Prostate gland (tissue), 2 donors: Measurements from ENCODE around the gene RPL28. TPM values are rescaled to one million over a fixed set of nuclear protein-coding genes. Genes with fewer than 3 reads are reported as not detected.

ENCODE experiments used
- DNase-seq: peaks from one replicate; pipeline ENCODE4 v3.0.0-alpha.2; 2019; ENCODE audit warnings: low spot score
- H3K27ac ChIP-seq, 2 donors: fragments of 200-600 bp; sonication (generic); 2 replicates each; pipeline ENCODE4 v1.5.1; 2017 to 2019
- H3K27me3 ChIP-seq: fragments of 200-600 bp; sonication (generic); replicated peaks from 2 replicates; pipeline ENCODE4 v1.5.1; 2019; ENCODE audit not compliant: insufficient read depth
- H3K36me3 ChIP-seq, 2 donors: fragments of 200-600 bp; sonication (generic); 1 replicate in 1 of 2; 2 replicates in 1 of 2; pipeline versions ENCODE4 v1.5.1 to v1.8.1; 2017 to 2019
- H3K4me1 ChIP-seq: fragments of 200-600 bp; sonication (generic); replicated peaks from 2 replicates; pipeline ENCODE4 v1.5.1; 2019
- H3K4me3 ChIP-seq, 2 donors: fragments of 200-600 bp; sonication (generic); 2 replicates each; pipeline ENCODE4 v1.5.1; 2017 to 2019
- H3K9me3 ChIP-seq: fragments of 200-600 bp; sonication (generic); 2 replicates; pipeline ENCODE4 v1.5.1; 2017
- CTCF ChIP-seq, 4 experiments: fragments of 200-600 bp in 2 of 4; fragments of 450-650 bp in 2 of 4; sonication (generic) in 2 of 4; IDR thresholded peaks; 1 replicate in 3 of 4; 2 replicates in 1 of 4; pipeline ENCODE4 v1.5.1; 2016 to 2019; ENCODE audit warnings: antibody characterized with exemption in 4 of 4, mild to moderate bottlenecking in 2 of 4, moderate library complexity in 2 of 4
- POLR2A ChIP-seq: fragments of 450-650 bp; IDR thresholded peaks from one replicate; pipeline ENCODE4 v1.6.1; 2016; ENCODE audit warnings: antibody characterized with exemption, mild to moderate bottlenecking
- POLR2AphosphoS5 ChIP-seq: sonication (generic); formaldehyde crosslinking; IDR thresholded peaks from one replicate; pipeline ENCODE4 v1.6.1; 2017; ENCODE audit warnings: antibody characterized with exemption
- WGBS: methylation state at CpG from one replicate; pipeline ENCODE4 v1.1.5; 2018; 5-methylcytosine and 5-hydroxymethylcytosine counted together
- intact Hi-C: fragments of 100-400 bp; cut with DNase I; formaldehyde crosslinking; loops from one replicate; pipeline ENCODE4 v1.14.2; 2022
- total RNA-seq, 2 donors: library from RNA; depleted of rRNA; stranded (reverse); fragments of >200 nt; gene quantifications; one replicate each; pipeline ENCODE4 v1.1.0, GENCODE V29; 2016

The RPL28 gene
- 100 to 1,000 TPM; 439 to 554 TPM for total RNA-seq

DNA sequence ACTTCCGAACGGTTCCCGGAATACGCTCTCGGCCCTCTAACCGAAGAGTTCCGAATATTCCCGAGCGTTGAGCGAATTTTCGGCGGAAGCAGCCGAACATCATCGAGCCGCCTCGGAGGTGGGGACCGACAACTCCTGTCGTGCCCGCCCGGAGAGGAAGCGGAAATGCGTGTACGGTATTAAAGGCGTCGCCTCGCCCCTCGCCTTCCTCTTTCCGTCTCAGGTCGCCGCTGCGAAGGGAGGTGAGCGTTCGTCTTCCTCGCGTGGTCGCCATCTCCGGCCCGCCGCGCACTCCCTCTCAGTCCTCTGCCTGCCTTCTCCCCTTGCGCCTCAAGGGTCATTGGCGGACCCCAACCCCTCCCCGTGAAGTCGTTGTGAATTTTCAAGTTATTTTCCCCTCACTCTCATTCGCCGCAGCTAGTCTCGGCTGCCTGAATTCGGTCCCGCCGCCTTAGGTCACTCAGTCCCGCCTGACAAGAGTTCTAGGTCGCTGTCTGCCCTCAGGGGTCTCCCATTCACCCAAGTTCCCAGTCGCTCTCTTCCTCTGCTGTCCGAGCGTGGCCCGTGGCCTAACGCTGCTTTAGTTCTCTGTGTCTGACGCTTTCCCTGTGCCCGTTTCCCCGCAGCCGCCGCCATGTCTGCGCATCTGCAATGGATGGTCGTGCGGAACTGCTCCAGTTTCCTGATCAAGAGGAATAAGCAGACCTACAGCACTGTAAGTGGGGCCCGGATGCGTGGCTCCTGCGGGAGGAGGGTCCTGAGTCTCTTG, at the start of gene RPL28:
Gene RPL28 (plus strand): TSS at position 209 of the 769 bp plus-strand sequence. CDS start 426 bp downstream, at position 635.
- Histone ChIP-seq H3K36me3 (peaks cover 0 to 5% of the 10 kb centered on the region in 2 donors), H3K4me1 (peaks cover 30% of the 10 kb centered on the region), H3K4me3 (peak within 1 kb of the TSS; percentile 74 to 78), H3K9me3 (no peaks in the 10 kb centered on the region), H3K27ac (peak within 1 kb of the TSS; percentile 93 to 96), H3K27me3 (no peaks in the 10 kb centered on the region)
- intact Hi-C loops: loop anchor here (5.0 kb wide), 2 partner anchors 44 to 84 kb away; no protein-coding TSS in a partner anchor
- under 1% methylated on average over 68 of the region's 68 CpGs for WGBS
- TF ChIP-seq CTCF (IDR thresholded peaks at IDR 0.05): peak in 1 of 4 experiments; percentile 6
- TF ChIP-seq POLR2AphosphoS5: peak; percentile 100
- TF ChIP-seq POLR2A: peak; percentile 99
- peak; percentile 99 for DNase-seq

- no peaks in the 10 kb centered on the region for H3K27me3 ChIP-seq
- no peak for TF ChIP-seq POLR2A
- TF ChIP-seq POLR2AphosphoS5: no peak
- TF ChIP-seq CTCF (IDR thresholded peaks at IDR 0.05): no peak
- H3K4me1 ChIP-seq: peaks cover 3% of the 10 kb centered on the region
- no peak for DNase-seq
- intact Hi-C loops: no loop called here
- no peak overlapping the region for H3K27ac ChIP-seq
- H3K36me3 ChIP-seq: no peaks in the 10 kb centered on the region
- H3K4me3 ChIP-seq: no peak overlapping the region
- H3K9me3 ChIP-seq: no peaks in the 10 kb centered on the region
- 44% methylated on average over 7 of the region's 7 CpGs for WGBS
These were observed 49.6 kb upstream of the RPL28 start for GRCh38 chr19:55336101-55336500.

DNA sequence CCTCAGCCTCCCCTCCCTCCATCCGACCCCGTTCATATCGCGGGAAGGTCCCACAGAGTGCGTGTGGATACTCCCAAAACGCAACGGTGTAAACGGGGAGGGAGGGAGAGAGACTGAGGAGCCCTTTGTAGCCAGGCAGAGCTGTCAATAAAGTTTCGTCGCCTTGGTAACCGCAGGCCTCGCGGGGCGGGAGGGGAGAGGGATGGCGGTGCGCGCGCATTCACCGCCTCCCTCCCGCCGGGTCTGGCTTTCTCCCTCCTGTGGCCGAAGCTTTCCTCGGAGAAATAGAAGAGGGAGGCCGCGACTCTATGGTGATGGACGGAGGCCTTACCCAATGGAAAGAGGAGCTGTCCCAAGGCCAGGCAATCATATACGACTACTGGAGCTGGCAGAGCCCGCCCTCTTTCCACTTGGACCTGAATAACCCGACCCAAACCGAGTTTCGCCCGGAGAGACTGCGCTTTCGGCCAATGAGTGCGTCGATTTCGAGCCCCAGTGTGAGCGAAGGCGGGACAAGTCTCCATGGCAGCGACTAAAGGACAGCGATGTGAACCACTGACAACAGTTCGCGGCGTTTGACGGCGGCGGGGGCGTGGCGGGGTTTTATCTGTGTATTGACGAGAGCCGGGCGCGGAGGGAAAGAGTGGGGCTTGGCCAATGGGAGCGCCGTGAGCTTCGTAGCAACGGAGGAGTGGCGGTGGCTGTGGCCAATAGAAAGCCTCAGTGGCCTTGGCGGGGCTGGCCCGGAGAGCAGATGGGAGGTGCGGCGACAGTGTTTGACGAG, 46.4 kb upstream of the RPL28 start, which contains the start of gene KMT5C:
Gene KMT5C (plus strand): TSS at position 772 of the 784 bp plus-strand sequence. CDS start 2,061 bp downstream, outside the sequence.
- DNase-seq: peak; percentile 100
- intact Hi-C loops: no loop called here
- WGBS: under 1% methylated on average over 63 of the region's 63 CpGs
- TF ChIP-seq CTCF (IDR thresholded peaks at IDR 0.05) (peak in 3 of 4 experiments; percentile 14 to 90 (median 71)), POLR2AphosphoS5 (peak; percentile 93), POLR2A (peak; percentile 91)
- Histone ChIP-seq H3K4me1 (peaks cover 3% of the 10 kb centered on the region), H3K4me3 (peak within 1 kb of the TSS; percentile 51 to 88), H3K9me3 (no peaks in the 10 kb centered on the region), H3K36me3 (no peaks in the 10 kb centered on the region), H3K27ac (peak within 1 kb of the TSS; percentile 90 to 92), H3K27me3 (no peaks in the 10 kb centered on the region)

- WGBS: 2% methylated on average over 44 of the region's 44 CpGs
- Histone ChIP-seq H3K27me3 (no peaks in the 10 kb centered on the region), H3K4me1 (peaks cover 3% of the 10 kb centered on the region), H3K36me3 (no peaks in the 10 kb centered on the region), H3K4me3 (peak overlapping the region; percentile 51 to 88), H3K27ac (peak overlapping the region; percentile 84 to 92), H3K9me3 (no peaks in the 10 kb centered on the region)
- intact Hi-C loops: loop anchor here (5.0 kb wide), 2 partner anchors 38 to 47 kb away; partner anchors contain the start of gene RPL28
- TF ChIP-seq CTCF (IDR thresholded peaks at IDR 0.05): no peak
- peak; percentile 97 for TF ChIP-seq POLR2A
- TF ChIP-seq POLR2AphosphoS5: no peak
- DNase-seq: no peak
These were observed 45.6 kb upstream of the RPL28 start for GRCh38 chr19:55339889-55340783.
